A673 (cell line): ENCODE results near the gene APOL6. TPM values are rescaled to one million over a fixed set of nuclear protein-coding genes. Genes with fewer than 3 reads are reported as not detected.

Source experiments
- BruUV-seq: library from RNA; stranded (reverse); fragments of 400-500 nt; replicated peaks from 2 replicates; lab custom pipeline; 2021; lab: Mats Ljungman, UMichigan
- CTCF ChIA-PET: fragments of 300-600 bp; sonication (Branson Sonifier 250); formaldehyde crosslinking; loops from one replicate; lab custom pipeline; 2022; ENCODE audit warnings: antibody characterized with exemption; lab: Charles Lee
- POLR2A ChIA-PET: fragments of 300-600 bp; sonication (Branson Sonifier 250); formaldehyde crosslinking; loops from one replicate; lab custom pipeline; 2022; ENCODE audit warnings: antibody characterized with exemption; ENCODE audit not compliant: low non-redundant PET; lab: Charles Lee
- DNase-seq: peaks from one replicate; pipeline ENCODE4 v3.0.0-alpha.2; 2015; ENCODE audit warnings: low spot score
- H3K27ac ChIP-seq: fragments of 200-600 bp; sonication (generic); 2 replicates; pipeline ENCODE4 v1.5.1; 2016; ENCODE audit warnings: mixed run types, low read depth, mild to moderate bottlenecking, mixed read lengths, antibody characterized with exemption, low read length; ENCODE audit not compliant: poor library complexity, severe bottlenecking
- H3K27me3 ChIP-seq: fragments of 200-600 bp; sonication (generic); replicated peaks from 2 replicates; pipeline ENCODE4 v1.6.1; 2017; ENCODE audit warnings: mixed run types, low read depth, mild to moderate bottlenecking, mixed read lengths, antibody characterized with exemption, low read length; ENCODE audit not compliant: insufficient read depth, poor library complexity
- H3K36me3 ChIP-seq: fragments of 200-600 bp; sonication (generic); 2 replicates; pipeline ENCODE4 v1.6.1; 2016; ENCODE audit warnings: mixed run types, mild to moderate bottlenecking, mixed read lengths, antibody characterized with exemption, low read length; ENCODE audit not compliant: insufficient read depth, poor library complexity, severe bottlenecking
- H3K4me1 ChIP-seq: fragments of 200-600 bp; sonication (generic); 2 replicates; pipeline ENCODE4 v1.6.1; 2017; ENCODE audit warnings: mixed run types, mild to moderate bottlenecking, mixed read lengths, antibody characterized with exemption, low read length; ENCODE audit not compliant: insufficient read depth, poor library complexity, severe bottlenecking
- H3K4me3 ChIP-seq: fragments of 200-600 bp; sonication (generic); 2 replicates; pipeline ENCODE4 v1.5.1; 2016; ENCODE audit warnings: low read depth, mixed run types, mild to moderate bottlenecking, mixed read lengths, low read length; ENCODE audit not compliant: poor library complexity, severe bottlenecking
- H3K9me3 ChIP-seq: fragments of 200-600 bp; sonication (generic); 2 replicates; pipeline ENCODE4 v1.6.1; 2016; ENCODE audit warnings: mixed run types, low read depth, mild to moderate bottlenecking, mixed read lengths, antibody characterized with exemption, low read length; ENCODE audit not compliant: poor library complexity, severe bottlenecking
- CTCF ChIP-seq: fragments of 300-800, 200-600 bp; sonication (generic); conservative IDR thresholded peaks from 2 replicates; pipeline ENCODE4 v1.5.1; 2017; ENCODE audit warnings: low read depth, mild to moderate bottlenecking, antibody characterized with exemption, low read length, moderate library complexity, mixed read lengths
- EZH2 ChIP-seq: fragments of 200-600 bp; sonication (generic); IDR thresholded peaks from 2 replicates; pipeline ENCODE4 v1.6.1; 2017; ENCODE audit warnings: borderline replicate concordance, low read depth, mild to moderate bottlenecking, mixed read lengths, antibody characterized with exemption, low read length; ENCODE audit not compliant: poor library complexity, severe bottlenecking
- intact Hi-C: fragments of 100-400 bp; cut with micrococcal nuclease; formaldehyde crosslinking; loops from one replicate; pipeline ENCODE4 v1.10.0; 2022; ENCODE audit not compliant: unreplicated experiment
- total RNA-seq: library from RNA; stranded (reverse); gene quantifications from 2 replicates; pipeline ENCODE4 v1.2.3, GENCODE V29; 2021

The APOL6 gene
- total RNA-seq, 1 experiment from 2014 or later = 6.3 TPM

DNA sequence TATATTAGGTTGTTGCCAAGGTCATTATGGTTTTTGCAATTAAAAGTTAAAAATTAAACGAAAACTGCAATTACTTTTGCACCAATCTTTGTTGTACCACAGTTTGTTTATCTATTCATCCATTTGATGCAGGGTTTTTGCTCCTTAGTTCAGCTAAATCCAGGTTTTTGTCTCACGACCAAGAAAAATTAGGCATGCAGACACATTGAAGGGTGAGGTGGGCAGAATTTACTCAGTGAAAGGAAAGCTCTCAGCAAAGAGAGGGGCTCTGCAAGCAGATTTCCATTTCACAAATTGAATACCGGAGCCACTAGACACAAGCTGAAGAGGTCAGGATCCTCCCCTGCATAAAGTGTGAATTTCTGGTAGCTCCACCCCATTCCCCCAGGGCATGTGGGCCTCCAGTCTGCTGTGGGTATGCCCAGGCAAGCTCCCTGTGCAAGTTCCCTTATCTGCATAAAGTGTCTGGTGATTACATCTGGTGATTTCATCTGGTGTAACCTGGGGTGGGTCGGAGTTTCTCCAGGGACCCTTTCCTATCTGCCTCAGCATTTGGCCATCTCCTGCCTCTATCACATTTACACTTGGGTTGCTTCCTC, 33.3 kb downstream of the APOL6 start:
- intact Hi-C loops = no loop called here
- H3K4me1 ChIP-seq = no peaks in the 10 kb centered on the region
- H3K27ac ChIP-seq = no peak overlapping the region
- ChIA-PET CTCF (no interaction called here), POLR2A (no interaction called here)
- DNase-seq = no peak
- H3K9me3 ChIP-seq = peaks cover 6% of the 10 kb centered on the region
- no peak overlapping the region for H3K4me3 ChIP-seq
- no TSS peak for BruUV-seq
- H3K27me3 ChIP-seq = no peaks in the 10 kb centered on the region
- TF ChIP-seq EZH2 (no peak), CTCF (no peak)
- H3K36me3 ChIP-seq = no peaks in the 10 kb centered on the region

GRCh38 chr22:35683560-35683959, 35.3 kb downstream of the APOL6 start:
- no peaks in the 10 kb centered on the region for H3K27me3 ChIP-seq
- DNase-seq = no peak
- no peaks in the 10 kb centered on the region for H3K4me1 ChIP-seq
- no peak overlapping the region for H3K4me3 ChIP-seq
- H3K36me3 ChIP-seq = no peaks in the 10 kb centered on the region
- H3K9me3 ChIP-seq = peaks cover 6% of the 10 kb centered on the region
- BruUV-seq = no TSS peak
- no peak for TF ChIP-seq CTCF
- TF ChIP-seq EZH2 = no peak
- H3K27ac ChIP-seq = no peak overlapping the region
- ChIA-PET POLR2A (no interaction called here), CTCF (interaction anchor here (1.0 to 1.4 kb wide), 2 partner anchors 382 to 441 kb away, joined by 3 read pairs; no protein-coding TSS in a partner anchor)
- intact Hi-C loops = no loop called here

DNA sequence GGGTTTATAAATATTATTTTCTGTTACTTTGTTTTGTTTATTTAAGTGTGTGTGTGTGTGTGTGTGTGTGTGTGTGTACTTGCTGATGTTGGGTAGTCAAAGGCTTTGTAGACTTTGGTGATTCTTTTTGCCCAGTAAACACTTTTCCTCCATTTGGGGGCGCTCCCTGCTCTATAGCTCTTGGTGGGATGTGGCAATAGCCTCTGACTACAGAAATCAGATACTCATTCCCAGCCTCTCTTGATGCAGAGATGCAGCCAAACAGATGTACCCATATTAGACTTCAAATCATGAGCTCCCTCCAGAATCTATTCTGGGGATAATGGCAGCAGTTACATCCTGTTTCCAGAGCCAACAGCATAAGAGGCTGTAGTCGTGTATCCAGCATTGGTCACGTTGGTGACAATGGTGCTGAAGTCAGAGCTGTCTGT, 36.0 kb downstream of the APOL6 start:
- CTCF ChIA-PET = interaction anchor here (0.6 to 1.4 kb wide), 4 partner anchors 36 to 440 kb away, joined by 3 read pairs; partner anchors contain the start of gene APOL6
- H3K27me3 ChIP-seq = no peaks in the 10 kb centered on the region
- TF ChIP-seq CTCF = peak; percentile 66
- no peak for TF ChIP-seq EZH2
- H3K36me3 ChIP-seq = no peaks in the 10 kb centered on the region
- DNase-seq = peak; percentile 69
- H3K27ac ChIP-seq = no peak overlapping the region
- POLR2A ChIA-PET = interaction anchor here (0.6 kb wide), 1 partner anchor 57 kb away, joined by 3 read pairs; no protein-coding TSS in a partner anchor
- intact Hi-C loops = no loop called here
- BruUV-seq = no TSS peak
- H3K9me3 ChIP-seq = peaks cover 6% of the 10 kb centered on the region
- H3K4me1 ChIP-seq = peaks cover 5% of the 10 kb centered on the region
- H3K4me3 ChIP-seq = no peak overlapping the region
